Prostate gland (tissue), 2 donors: ENCODE measurements around the gene CDC42BPA.

Source experiments
- CTCF ChIP-seq, 4 experiments: fragments of 200-600 bp in 2 of 4; fragments of 450-650 bp in 2 of 4; sonication (generic) in 2 of 4; IDR thresholded peaks; 1 replicate in 3 of 4; 2 replicates in 1 of 4; pipeline ENCODE4 v1.5.1; 2016 to 2019; ENCODE audit warnings: antibody characterized with exemption in 4 of 4, mild to moderate bottlenecking in 2 of 4, moderate library complexity in 2 of 4
- POLR2A ChIP-seq: fragments of 450-650 bp; IDR thresholded peaks from one replicate; pipeline ENCODE4 v1.6.1; 2016; ENCODE audit warnings: antibody characterized with exemption, mild to moderate bottlenecking
- POLR2AphosphoS5 ChIP-seq: sonication (generic); formaldehyde crosslinking; IDR thresholded peaks from one replicate; pipeline ENCODE4 v1.6.1; 2017; ENCODE audit warnings: antibody characterized with exemption

GRCh38 chr1:227192163-227192562 lies 126.1 kb downstream of the CDC42BPA start:
- no peak for TF ChIP-seq CTCF (IDR thresholded peaks at IDR 0.05)
- no peak for TF ChIP-seq POLR2AphosphoS5
- no peak for TF ChIP-seq POLR2A
